Endometrial microvascular endothelial cells (primary cell): ENCODE measurements around the gene SLC2A6. TPM values are rescaled to one million over a fixed set of nuclear protein-coding genes. Genes with fewer than 3 reads are reported as not detected.

Experiments used
- in situ Hi-C: cut with HindIII; loops from 2 replicates; pipeline ENCODE4 v1.10.0; 2017; ENCODE audit warnings: low sequenced_read_pairs, low pct_unique_long_range_greater_than_20kb; ENCODE audit errors: inconsistent ontology term
- total RNA-seq: library from RNA; depleted of rRNA; stranded (reverse); fragments of >200 nt; gene quantifications from one replicate; pipeline ENCODE4 v1.2.3, GENCODE V29; 2015; ENCODE audit errors: inconsistent ontology term

SLC2A6 gene
- total RNA-seq, 1 donor from 2014 or later: 45.3 TPM

GRCh38 chr9:133516961-133517350 lies 38.1 kb upstream of the SLC2A6 start:
- in situ Hi-C loops: no loop called here

- in situ Hi-C loops: no loop called here
These were observed 37.5 kb upstream of the SLC2A6 start for GRCh38 chr9:133516256-133516960.

- in situ Hi-C loops: no loop called here
These were observed 36.8 kb upstream of the SLC2A6 start for GRCh38 chr9:133515615-133516255.

GRCh38 chr9:133515240-133515610 lies 36.3 kb upstream of the SLC2A6 start:
- in situ Hi-C loops: no loop called here

- in situ Hi-C loops: no loop called here
These were observed 35.8 kb upstream of the SLC2A6 start for GRCh38 chr9:133514460-133515239.

GRCh38 chr9:133513214-133514100 lies 34.6 kb upstream of the SLC2A6 start:
- in situ Hi-C loops: no loop called here

- in situ Hi-C loops: no loop called here
These were observed 33.6 kb upstream of the SLC2A6 start for GRCh38 chr9:133512253-133513213.

- in situ Hi-C loops: no loop called here
These were observed 32.7 kb upstream of the SLC2A6 start for GRCh38 chr9:133511607-133512006.

GRCh38 chr9:133510926-133511505 lies 32.1 kb upstream of the SLC2A6 start:
- in situ Hi-C loops: no loop called here

GRCh38 chr9:133509179-133510083 lies 30.5 kb upstream of the SLC2A6 start:
- in situ Hi-C loops: no loop called here

- in situ Hi-C loops: no loop called here
These were observed 29.1 kb upstream of the SLC2A6 start for GRCh38 chr9:133508046-133508445.

- in situ Hi-C loops: no loop called here
These were observed 28.5 kb upstream of the SLC2A6 start for GRCh38 chr9:133507246-133507965.

- in situ Hi-C loops: no loop called here
These were observed 27.7 kb upstream of the SLC2A6 start for GRCh38 chr9:133506653-133507038.

- in situ Hi-C loops: no loop called here
These were observed 27.2 kb upstream of the SLC2A6 start for GRCh38 chr9:133505901-133506652.

- in situ Hi-C loops: no loop called here
These were observed 26.4 kb upstream of the SLC2A6 start for GRCh38 chr9:133505186-133505830.
